Right lobe of liver (tissue), 6 donors: ENCODE measurements around the gene DCAF17. TPM values are rescaled to one million over a fixed set of nuclear protein-coding genes. Genes with fewer than 3 reads are reported as not detected.

Experiments used
- ATAC-seq, 4 donors: fragments of 200-7000 bp; cut with Tn5 transposase; one replicate each; pipeline ENCODE4 v1.9.1; 2020; ENCODE audit warnings: mild to moderate bottlenecking in 4 of 4, moderate library complexity in 4 of 4
- DNase-seq, 3 donors: peaks; one replicate each; pipeline ENCODE4 v3.0.0-alpha.2; 2020
- H3K27ac ChIP-seq, 3 donors: fragments of 200-600 bp; one replicate each; pipeline ENCODE4 v1.8.0; 2022
- H3K27me3 ChIP-seq, 2 donors: fragments of 200-600 bp; one replicate each; pipeline ENCODE4 v1.8.0; 2022
- H3K36me3 ChIP-seq, 4 donors: fragments of 200-600 bp; sonication (generic) in 1 of 4; one replicate each; pipeline versions ENCODE4 v1.5.1 to v1.8.0; 2017 to 2022; ENCODE audit warnings: control low read depth in 1 of 4
- H3K4me1 ChIP-seq, 4 donors: fragments of 200-600 bp; sonication (generic) in 1 of 4; one replicate each; pipeline versions ENCODE4 v1.5.1 to v1.8.0; 2017 to 2022; ENCODE audit warnings: control low read depth in 1 of 4
- H3K4me3 ChIP-seq, 3 donors: fragments of 200-600 bp; one replicate each; pipeline ENCODE4 v1.8.0; 2022
- H3K9me3 ChIP-seq, 4 donors: fragments of 200-600 bp; sonication (generic) in 1 of 4; one replicate each; pipeline versions ENCODE4 v1.5.1 to v1.8.0; 2017 to 2022; ENCODE audit warnings: control low read depth in 1 of 4
- POLR2A ChIP-seq: fragments of 450-650 bp; IDR thresholded peaks from one replicate; pipeline ENCODE4 v1.6.1; 2017; ENCODE audit warnings: antibody characterized with exemption, mild to moderate bottlenecking
- WGBS: methylation state at CpG from one replicate; pipeline ENCODE4 v1.1.6; 2018; ENCODE audit warnings: low coverage, low lambda C conversion rate; ENCODE audit not compliant: insufficient coverage; ENCODE audit errors: missing lambda C conversion rate; 5-methylcytosine and 5-hydroxymethylcytosine counted together
- intact Hi-C, 2 donors: fragments of 100-400 bp; cut with DNase I; formaldehyde crosslinking; loops; one replicate each; pipeline versions ENCODE4 v1.11.2 to v1.14.1; 2022
- total RNA-seq, 6 experiments: library from RNA; depleted of rRNA in 2 of 6; stranded (reverse); fragments of >200 nt in 2 of 6; fragmentation: NEBNext Ultra II Directional in 3 of 6; extraction: Animal tissue kit (Norgen Biotek cat#: 25700) in 3 of 6; gene quantifications; one replicate each; pipeline versions ENCODE4 v1.1.0 to v1.2.4, GENCODE V29; 2016 to 2023
- TF ChIP-seq, protein P1 (sequence below), 4 donors: fragments of 200-600 bp in 3 of 4; fragments of 450-650 bp in 1 of 4; IDR thresholded peaks; one replicate each; pipeline versions ENCODE4 v1.5.1 to v1.8.0; 2016 to 2022; ENCODE audit warnings: antibody characterized with exemption in 4 of 4, mild to moderate bottlenecking in 2 of 4
- donor health status: DM: no; HTN: yes; CAD: no.
- donor health status: DM: no; HTN: no; CAD: no.
- donor health status: DM: no; HTN: no; CAD: no.
- donor health status: DM: no; HTN: yes; CAD: no.
- donor health status: DM: no; HTN: yes; CAD: no.

The DCAF17 gene
- total RNA-seq, 6 experiments from 2014 or later: 5.5 to 8.1 (median 6.9) TPM

- Histone ChIP-seq H3K4me3 (no peak overlapping the region), H3K36me3 (no peaks in the 10 kb centered on the region), H3K27ac (no peak overlapping the region), H3K9me3 (no peaks in the 10 kb centered on the region), H3K4me1 (no peaks in the 10 kb centered on the region), H3K27me3 (no peaks in the 10 kb centered on the region)
- no peak for ATAC-seq
- intact Hi-C loops: no loop called here
- WGBS: 50% methylated on average over 3 of the region's 3 CpGs
- TF ChIP-seq POLR2A: no peak
- no peak for DNase-seq
Measured at GRCh38 chr2:171513719-171514160, 79.7 kb downstream of the DCAF17 start.

GRCh38 chr2:171514908-171515582 is 81.0 kb downstream of the DCAF17 start:
- intact Hi-C loops: no loop called here
- no peak for ATAC-seq
- TF ChIP-seq, protein P1, sequence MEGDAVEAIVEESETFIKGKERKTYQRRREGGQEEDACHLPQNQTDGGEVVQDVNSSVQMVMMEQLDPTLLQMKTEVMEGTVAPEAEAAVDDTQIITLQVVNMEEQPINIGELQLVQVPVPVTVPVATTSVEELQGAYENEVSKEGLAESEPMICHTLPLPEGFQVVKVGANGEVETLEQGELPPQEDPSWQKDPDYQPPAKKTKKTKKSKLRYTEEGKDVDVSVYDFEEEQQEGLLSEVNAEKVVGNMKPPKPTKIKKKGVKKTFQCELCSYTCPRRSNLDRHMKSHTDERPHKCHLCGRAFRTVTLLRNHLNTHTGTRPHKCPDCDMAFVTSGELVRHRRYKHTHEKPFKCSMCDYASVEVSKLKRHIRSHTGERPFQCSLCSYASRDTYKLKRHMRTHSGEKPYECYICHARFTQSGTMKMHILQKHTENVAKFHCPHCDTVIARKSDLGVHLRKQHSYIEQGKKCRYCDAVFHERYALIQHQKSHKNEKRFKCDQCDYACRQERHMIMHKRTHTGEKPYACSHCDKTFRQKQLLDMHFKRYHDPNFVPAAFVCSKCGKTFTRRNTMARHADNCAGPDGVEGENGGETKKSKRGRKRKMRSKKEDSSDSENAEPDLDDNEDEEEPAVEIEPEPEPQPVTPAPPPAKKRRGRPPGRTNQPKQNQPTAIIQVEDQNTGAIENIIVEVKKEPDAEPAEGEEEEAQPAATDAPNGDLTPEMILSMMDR (IDR thresholded peaks at IDR 0.05): no peak
- TF ChIP-seq POLR2A: no peak

GRCh38 chr2:171515672-171516298 is 81.8 kb downstream of the DCAF17 start:
- ATAC-seq (no peak), DNase-seq (no peak)
- no peak for TF ChIP-seq POLR2A
- TF ChIP-seq, protein P1 (IDR thresholded peaks at IDR 0.05): no peak
- no peaks in the 10 kb centered on the region for H3K4me1 ChIP-seq
- no peak overlapping the region for H3K27ac ChIP-seq
- no peaks in the 10 kb centered on the region for H3K27me3 ChIP-seq
- intact Hi-C loops: no loop called here
- H3K36me3 ChIP-seq: no peaks in the 10 kb centered on the region
- no peak overlapping the region for H3K4me3 ChIP-seq
- no peaks in the 10 kb centered on the region for H3K9me3 ChIP-seq
- 71% methylated on average over 5 of the region's 6 CpGs for WGBS

More at GRCh38 chr2:171514908-171515582, 81.0 kb downstream of the DCAF17 start:
- no peaks in the 10 kb centered on the region for H3K4me1 ChIP-seq
- H3K9me3 ChIP-seq: no peaks in the 10 kb centered on the region
- no peak overlapping the region for H3K4me3 ChIP-seq
- H3K27ac ChIP-seq: no peak overlapping the region
- no peaks in the 10 kb centered on the region for H3K27me3 ChIP-seq
- no peaks in the 10 kb centered on the region for H3K36me3 ChIP-seq
- 68% methylated on average over 2 of the region's 3 CpGs for WGBS
- no peak for DNase-seq

DNA sequence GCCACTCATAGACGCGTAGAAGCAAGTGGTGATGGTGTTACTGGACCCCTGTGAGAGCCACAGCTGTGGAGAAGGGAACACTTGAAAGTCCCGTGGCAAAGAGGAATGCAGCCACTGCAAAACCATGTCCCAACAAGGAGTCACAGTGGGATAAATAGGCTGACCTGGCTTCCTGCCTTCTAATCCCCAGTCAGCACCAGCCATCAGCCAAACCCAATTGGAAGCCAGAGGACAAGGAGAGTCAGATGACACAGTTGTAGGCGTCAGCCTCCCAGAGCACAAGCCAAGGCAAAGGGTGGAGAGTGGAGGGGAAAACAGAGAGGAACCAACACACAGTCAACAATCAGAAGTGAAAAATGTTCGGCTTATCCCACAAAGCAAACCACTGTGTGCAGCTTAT is 82.8 kb downstream of the DCAF17 start:
- no peaks in the 10 kb centered on the region for H3K27me3 ChIP-seq
- intact Hi-C loops: no loop called here
- H3K36me3 ChIP-seq: no peaks in the 10 kb centered on the region
- H3K27ac ChIP-seq: no peak overlapping the region
- no peak overlapping the region for H3K4me3 ChIP-seq
- H3K4me1 ChIP-seq: no peaks in the 10 kb centered on the region
- WGBS: 91% methylated on average over 4 of the region's 5 CpGs
- TF ChIP-seq, protein P1 (IDR thresholded peaks at IDR 0.05): no peak
- no peak for TF ChIP-seq POLR2A
- H3K9me3 ChIP-seq: no peaks in the 10 kb centered on the region
- DNase-seq (no peak), ATAC-seq (no peak)

DNA sequence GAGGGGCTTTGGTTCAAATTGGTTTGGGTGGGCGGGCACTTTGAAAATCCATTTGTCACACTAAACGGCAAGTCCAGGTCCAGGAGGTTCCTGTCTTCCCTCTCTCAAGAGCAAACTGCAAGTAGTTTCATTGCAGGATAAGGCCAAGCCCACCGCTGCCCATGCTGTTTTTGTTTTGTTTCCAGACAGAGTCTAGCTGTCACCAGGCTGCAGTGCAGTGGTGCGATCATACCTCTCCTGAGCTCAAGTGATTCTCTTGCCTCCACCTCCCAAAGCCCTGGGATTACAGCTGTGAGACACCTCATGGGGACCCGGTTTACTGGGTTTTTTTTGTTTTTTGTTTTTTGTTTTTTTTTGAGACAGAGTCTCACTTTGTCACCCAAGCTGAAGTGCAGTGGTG is 86.4 kb downstream of the DCAF17 start:
- DNase-seq (no peak), ATAC-seq (no peak)
- WGBS: 74% methylated on average over 5 of the region's 5 CpGs
- no peak for TF ChIP-seq POLR2A
- TF ChIP-seq, protein P1 (IDR thresholded peaks at IDR 0.05): no peak
- Histone ChIP-seq H3K9me3 (no peaks in the 10 kb centered on the region), H3K4me3 (no peak overlapping the region), H3K36me3 (no peaks in the 10 kb centered on the region), H3K27me3 (no peaks in the 10 kb centered on the region), H3K27ac (no peak overlapping the region), H3K4me1 (peaks cover 0 to 8% (median 0%) of the 10 kb centered on the region in 4 donors)
- intact Hi-C loops: no loop called here
